ENCODE results near the gene NINL. TPM values are rescaled to one million over a fixed set of nuclear protein-coding genes. Genes with fewer than 3 reads are reported as not detected.
"Not testable (repeated sequence)": the region's sequence is repeated elsewhere in the genome, so short reads cannot be mapped to it uniquely, and the experiment has no call there.

The NINL gene
- total and polyA plus RNA-seq, 2 experiments from 2014 or later = 23.2 to 24.5 TPM

- Histone ChIP-seq H3K36me3 (replicated peaks; ENCODE audit: insufficient read depth, low read depth) (no peaks in the 10 kb centered on the region), H3K9me2 (replicated peaks; ENCODE audit: insufficient read depth) (no peaks in the 10 kb centered on the region), H3K27ac (no peak overlapping the region), H3K27me3 (no peaks in the 10 kb centered on the region), H3K9me3 (ENCODE audit: low read depth) (no peaks in the 10 kb centered on the region), H4K20me1 (ENCODE audit: insufficient read depth, poor library complexity, severe bottlenecking) (no peaks in the 10 kb centered on the region), H2AFZ (no peak overlapping the region), H3K4me3 (no peak overlapping the region), H3K4me1 (ENCODE audit: insufficient read depth) (no peaks in the 10 kb centered on the region), H3K79me2 (no peaks in the 10 kb centered on the region), H3K4me2 (no peak overlapping the region)
- TF ChIP-seq EZH2phosphoT487 (IDR thresholded peaks at IDR 0.05; ENCODE audit: low read depth, severe bottlenecking, unreplicated experiment) (no peak), EZH2 (IDR thresholded peaks at IDR 0.05; ENCODE audit: borderline replicate concordance) (no peak), CTCF (IDR thresholded peaks at IDR 0.05; ENCODE audit: poor library complexity) (no peak)
- no peak for DNase-seq (ENCODE audit: low spot score)
- 94% methylated on average over 9 of the region's 9 CpGs for WGBS (ENCODE audit: low lambda C conversion rate, missing lambda C conversion rate)
Measured at GRCh38 chr20:25604611-25605010, 19.3 kb upstream of the NINL start.

- DNase-seq (ENCODE audit: low spot score); H4K20me1 ChIP-seq (ENCODE audit: insufficient read depth, poor library complexity, severe bottlenecking); H3K27me3 ChIP-seq; H3K9me2 ChIP-seq (replicated peaks; ENCODE audit: insufficient read depth); H3K4me1 ChIP-seq (ENCODE audit: insufficient read depth); H3K36me3 ChIP-seq (replicated peaks; ENCODE audit: insufficient read depth, low read depth); H3K9me3 ChIP-seq (ENCODE audit: low read depth); H3K4me2 ChIP-seq; H3K27ac ChIP-seq; H3K79me2 ChIP-seq; H2AFZ ChIP-seq; H3K4me3 ChIP-seq: not testable (repeated sequence)
- 100% methylated on average over 5 of the region's 9 CpGs for WGBS (ENCODE audit: low lambda C conversion rate, missing lambda C conversion rate)
Measured at GRCh38 chr20:25602914-25603309, 17.6 kb upstream of the NINL start.

GRCh38 chr20:25602191-25602913, 17.0 kb upstream of the NINL start:
- H3K27ac ChIP-seq; H3K4me1 ChIP-seq (ENCODE audit: insufficient read depth); H3K36me3 ChIP-seq (replicated peaks; ENCODE audit: insufficient read depth, low read depth); H3K79me2 ChIP-seq; DNase-seq (ENCODE audit: low spot score); H3K9me3 ChIP-seq (ENCODE audit: low read depth); H4K20me1 ChIP-seq (ENCODE audit: insufficient read depth, poor library complexity, severe bottlenecking); H2AFZ ChIP-seq; H3K9me2 ChIP-seq (replicated peaks; ENCODE audit: insufficient read depth); H3K4me2 ChIP-seq; H3K4me3 ChIP-seq; H3K27me3 ChIP-seq: not testable (repeated sequence)
- WGBS (ENCODE audit: low lambda C conversion rate, missing lambda C conversion rate) = 96% methylated on average over 14 of the region's 39 CpGs

- Histone ChIP-seq H3K36me3 (replicated peaks; ENCODE audit: insufficient read depth, low read depth) (no peaks in the 10 kb centered on the region), H2AFZ (no peak overlapping the region), H3K9me3 (ENCODE audit: low read depth) (no peaks in the 10 kb centered on the region), H3K27ac (no peak overlapping the region), H3K4me1 (ENCODE audit: insufficient read depth) (no peaks in the 10 kb centered on the region), H3K27me3 (no peaks in the 10 kb centered on the region), H3K4me3 (no peak overlapping the region), H3K79me2 (no peaks in the 10 kb centered on the region), H3K9me2 (replicated peaks; ENCODE audit: insufficient read depth) (no peaks in the 10 kb centered on the region), H4K20me1 (ENCODE audit: insufficient read depth, poor library complexity, severe bottlenecking) (no peaks in the 10 kb centered on the region), H3K4me2 (no peak overlapping the region)
- DNase-seq (ENCODE audit: low spot score) = no peak
- TF ChIP-seq EZH2phosphoT487 (IDR thresholded peaks at IDR 0.05; ENCODE audit: low read depth, severe bottlenecking, unreplicated experiment) (no peak), CTCF (IDR thresholded peaks at IDR 0.05; ENCODE audit: poor library complexity) (no peak), EZH2 (IDR thresholded peaks at IDR 0.05; ENCODE audit: borderline replicate concordance) (no peak)
- WGBS (ENCODE audit: low lambda C conversion rate, missing lambda C conversion rate) = 72% methylated on average over 2 of the region's 2 CpGs
Measured at GRCh38 chr20:25601659-25602058, 16.3 kb upstream of the NINL start.
